Stimulated activated CD4-positive, alpha-beta T cell treated with anti-CD3 and anti-CD28 coated beads, Interleukin-15, amount 100 ng/mL, for 1 hour (primary cell): Measurements from ENCODE around the gene MINK1.
"Not testable (repeated sequence)": the region's sequence is repeated elsewhere in the genome, so short reads cannot be mapped to it uniquely, and the experiment has no call there.

Experiments used
- DNase-seq, 2 donors: peaks; one replicate each; pipeline ENCODE4 v3.0.0-alpha.2; 2020; ENCODE audit warnings: low read depth in 1 of 2, low spot score in 1 of 2

The MINK1 gene

GRCh38 chr17:4811471-4811870 is 21.7 kb upstream of the MINK1 start:
- DNase-seq, result no peak

DNA sequence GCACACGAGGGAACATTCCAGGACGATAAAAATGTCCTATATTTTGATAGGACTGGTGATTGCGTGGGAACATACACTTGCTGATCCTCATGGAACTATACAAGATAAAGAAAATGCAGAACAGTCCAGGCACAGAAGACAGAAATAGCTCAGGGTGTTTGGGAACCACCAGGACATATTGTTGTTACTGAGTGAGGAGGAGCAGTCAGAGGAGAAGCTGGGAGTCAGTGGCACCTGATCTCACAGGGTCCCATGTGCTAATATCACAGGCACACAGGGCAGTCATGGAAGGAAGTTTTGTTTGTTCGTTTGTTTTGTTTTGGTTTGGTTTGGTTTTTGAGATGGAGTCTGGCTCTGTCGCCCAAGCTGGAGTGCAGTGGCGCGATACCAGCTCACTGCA is 20.4 kb upstream of the MINK1 start:
- DNase-seq, result no peak

- no peak for DNase-seq
Observed at GRCh38 chr17:4815043-4815675, 18.0 kb upstream of the MINK1 start.

GRCh38 chr17:4816826-4817225 is 16.3 kb upstream of the MINK1 start:
- no peak for DNase-seq

DNA sequence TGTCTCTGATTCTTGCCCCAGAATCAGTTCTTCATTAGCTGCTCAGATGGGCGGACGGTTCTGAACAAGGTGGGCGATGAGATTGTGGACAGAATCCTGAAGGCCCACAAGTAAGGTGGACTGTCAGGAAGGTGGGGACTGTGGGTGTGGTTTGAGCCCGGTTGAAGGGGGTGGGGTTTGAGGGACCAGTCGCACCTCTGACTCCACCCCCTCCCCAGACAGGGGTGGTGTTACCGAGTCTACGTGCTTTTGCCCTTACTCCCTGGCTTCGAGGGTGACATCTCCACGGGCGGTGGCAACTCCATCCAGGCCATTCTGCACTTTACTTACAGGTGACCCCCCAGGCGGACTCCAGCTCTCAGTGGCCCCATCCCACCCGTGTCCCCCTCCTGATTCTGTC is 14.9 kb upstream of the MINK1 start:
- DNase-seq, result no peak

DNA sequence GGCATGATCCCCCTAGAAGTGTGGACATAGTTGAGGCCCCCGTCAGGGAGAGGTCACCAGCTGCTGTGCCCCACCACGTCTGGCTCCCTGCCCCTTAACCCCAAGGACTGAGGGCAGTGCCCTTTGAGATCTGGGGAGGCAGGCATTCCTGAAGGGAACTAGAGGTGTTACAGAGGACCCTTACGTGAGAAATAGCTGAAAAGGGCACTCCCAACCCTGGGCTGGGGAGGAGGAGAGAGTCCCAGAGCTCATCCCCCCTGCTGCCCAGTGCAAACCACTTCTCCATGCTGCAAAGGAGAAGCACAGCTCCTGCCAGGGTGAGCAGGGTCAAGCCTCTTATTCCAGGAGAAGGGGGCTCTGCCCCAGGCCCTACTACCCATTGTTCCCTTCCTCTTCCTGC is 10.3 kb upstream of the MINK1 start:
- no peak for DNase-seq

DNA sequence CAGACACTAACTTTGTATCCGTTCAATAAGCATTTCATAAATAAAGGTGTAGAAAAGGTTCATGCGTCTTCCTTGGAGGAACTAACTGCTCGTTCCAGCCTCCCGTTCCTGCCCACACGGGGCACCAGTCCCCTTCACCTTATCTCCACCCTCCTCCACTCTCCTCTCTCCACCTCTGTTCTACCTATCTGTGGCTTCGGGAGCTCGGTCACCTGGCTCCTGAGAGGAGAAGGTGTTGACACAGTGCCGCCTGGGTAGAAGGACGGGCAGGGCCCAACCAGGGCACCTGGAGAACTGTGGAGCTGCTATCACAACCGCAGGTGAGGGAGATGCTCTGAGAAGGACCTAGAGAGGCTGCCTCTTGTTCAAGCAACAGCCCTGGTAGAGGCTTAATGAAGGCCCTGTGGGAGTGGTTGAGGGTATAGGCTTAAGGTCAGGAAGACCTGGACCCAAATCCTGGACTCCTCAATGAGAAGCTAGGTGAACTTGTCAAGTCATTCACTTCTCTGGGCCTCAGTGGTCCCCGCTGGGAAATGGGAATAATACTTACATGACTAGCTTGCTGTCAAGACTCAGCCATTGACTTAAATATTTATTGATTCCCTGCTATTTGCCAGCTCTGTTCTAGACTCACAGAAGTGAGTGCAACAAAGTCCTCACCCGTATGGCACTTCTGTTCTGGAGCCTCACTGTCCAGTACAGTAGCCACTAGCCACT is 9.6 kb upstream of the MINK1 start:
- no peak for DNase-seq

- no peak for DNase-seq
Observed at GRCh38 chr17:4827399-4827798, 5.7 kb upstream of the MINK1 start.

DNA sequence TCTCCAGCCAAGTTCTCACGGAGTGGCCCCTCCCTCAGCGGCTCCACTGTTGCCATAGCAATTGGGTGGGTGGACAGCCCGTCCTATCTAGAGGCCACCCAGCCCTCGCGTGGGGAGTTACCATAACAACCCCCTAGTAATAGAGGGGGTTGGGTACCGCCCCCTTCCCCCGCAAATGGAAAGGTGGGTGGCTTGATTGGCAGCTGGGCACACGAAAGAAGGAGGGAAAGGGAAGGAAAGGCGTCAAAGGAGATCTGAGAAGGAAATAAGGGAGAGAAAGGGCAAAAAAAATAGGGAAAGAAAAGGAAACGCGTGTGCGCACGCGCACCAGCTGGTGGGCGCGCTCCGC is 337 bp upstream of the MINK1 start:
- DNase-seq, result not testable (repeated sequence)

- no peak for DNase-seq
Observed at GRCh38 chr17:4833941-4834680, 971 bp downstream of the MINK1 start.

GRCh38 chr17:4834681-4835020 is 1.5 kb downstream of the MINK1 start:
- no peak for DNase-seq

DNA sequence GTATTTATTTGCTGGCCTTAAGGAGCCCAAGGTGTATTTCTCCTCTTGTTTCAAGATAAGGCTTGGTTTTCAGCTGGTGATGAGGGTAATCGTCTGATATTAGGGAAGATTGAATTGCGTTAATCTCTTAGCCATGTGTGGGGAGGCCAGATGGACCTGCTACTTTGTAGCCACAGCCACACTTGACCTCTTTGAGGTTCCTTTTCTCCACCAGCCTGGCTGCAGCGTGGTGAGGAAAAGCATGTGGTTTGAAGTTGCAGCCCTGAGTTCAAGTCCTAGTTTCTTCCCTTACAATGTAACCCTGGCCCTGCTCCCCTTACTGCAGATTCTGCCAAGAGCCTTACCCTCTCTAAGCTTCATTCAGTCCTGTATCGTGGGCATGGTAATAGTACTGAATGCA is 3.1 kb downstream of the MINK1 start:
- no peak for DNase-seq

GRCh38 chr17:4837471-4838308 is 4.5 kb downstream of the MINK1 start:
- no peak for DNase-seq

GRCh38 chr17:4838309-4838785 is 5.2 kb downstream of the MINK1 start:
- no peak for DNase-seq

GRCh38 chr17:4839221-4839620 is 6.1 kb downstream of the MINK1 start:
- DNase-seq, result no peak

DNA sequence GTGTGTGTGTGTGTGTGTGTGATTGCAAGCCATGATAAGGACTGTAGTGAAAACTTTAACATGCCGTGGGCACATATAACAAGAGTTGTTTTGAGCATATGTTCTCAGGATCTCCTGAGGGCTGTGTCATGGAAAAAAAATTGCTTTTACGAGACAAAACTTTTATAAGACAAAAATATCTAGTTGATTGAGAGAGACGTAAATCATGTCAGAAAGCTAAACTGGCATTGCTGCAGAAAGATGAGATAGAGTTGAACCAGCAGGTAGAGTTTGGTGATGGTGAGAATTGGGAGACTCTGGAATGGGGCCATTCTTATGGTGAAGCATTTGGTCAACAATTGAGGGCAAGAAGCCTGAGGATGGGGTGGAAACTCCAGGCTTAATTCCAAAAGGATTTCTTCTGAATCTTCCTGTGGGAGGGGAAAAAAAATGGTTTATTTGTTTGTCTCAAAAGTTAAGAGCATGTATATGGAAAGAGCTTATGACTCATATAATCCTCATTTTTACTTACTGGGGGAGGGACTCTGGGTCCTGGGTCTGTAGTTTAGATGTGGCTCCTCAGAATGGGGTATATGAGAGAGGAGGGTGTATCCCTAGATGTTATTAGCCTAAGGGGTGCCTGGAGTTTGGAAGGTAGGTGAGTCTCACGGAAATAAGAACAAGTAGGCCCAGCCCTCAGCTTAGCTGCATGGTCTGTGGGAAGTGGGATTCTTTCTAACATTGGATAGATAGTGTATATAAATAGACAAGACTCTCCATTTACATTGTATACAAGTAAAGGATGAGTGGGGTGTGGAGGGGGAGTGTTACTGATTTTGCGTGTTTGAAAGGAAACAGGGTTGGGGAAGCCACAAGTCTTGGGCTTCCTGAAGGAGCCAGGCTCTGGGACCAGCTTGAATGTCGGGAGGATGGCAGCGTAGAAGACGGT is 7.1 kb downstream of the MINK1 start:
- no peak for DNase-seq

DNA sequence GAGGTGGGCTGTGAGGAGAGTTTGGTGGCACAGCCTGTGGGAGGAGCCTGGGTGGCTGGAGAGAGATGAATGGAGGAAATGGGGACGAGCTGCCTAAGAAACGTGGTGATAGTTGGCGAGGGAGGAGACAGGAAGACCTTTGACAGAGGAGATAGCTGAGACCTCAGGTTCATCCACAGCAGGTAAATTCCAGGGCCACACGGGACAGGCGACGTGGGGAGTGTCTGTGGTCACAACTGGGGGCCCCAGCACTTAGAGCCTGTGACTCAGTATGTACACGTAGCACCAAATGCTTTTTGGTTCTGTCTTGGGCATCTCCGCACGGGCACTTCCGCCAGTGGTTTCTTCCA is 7.7 kb downstream of the MINK1 start:
- no peak for DNase-seq

GRCh38 chr17:4842376-4842775 is 9.2 kb downstream of the MINK1 start:
- DNase-seq, result no peak

DNA sequence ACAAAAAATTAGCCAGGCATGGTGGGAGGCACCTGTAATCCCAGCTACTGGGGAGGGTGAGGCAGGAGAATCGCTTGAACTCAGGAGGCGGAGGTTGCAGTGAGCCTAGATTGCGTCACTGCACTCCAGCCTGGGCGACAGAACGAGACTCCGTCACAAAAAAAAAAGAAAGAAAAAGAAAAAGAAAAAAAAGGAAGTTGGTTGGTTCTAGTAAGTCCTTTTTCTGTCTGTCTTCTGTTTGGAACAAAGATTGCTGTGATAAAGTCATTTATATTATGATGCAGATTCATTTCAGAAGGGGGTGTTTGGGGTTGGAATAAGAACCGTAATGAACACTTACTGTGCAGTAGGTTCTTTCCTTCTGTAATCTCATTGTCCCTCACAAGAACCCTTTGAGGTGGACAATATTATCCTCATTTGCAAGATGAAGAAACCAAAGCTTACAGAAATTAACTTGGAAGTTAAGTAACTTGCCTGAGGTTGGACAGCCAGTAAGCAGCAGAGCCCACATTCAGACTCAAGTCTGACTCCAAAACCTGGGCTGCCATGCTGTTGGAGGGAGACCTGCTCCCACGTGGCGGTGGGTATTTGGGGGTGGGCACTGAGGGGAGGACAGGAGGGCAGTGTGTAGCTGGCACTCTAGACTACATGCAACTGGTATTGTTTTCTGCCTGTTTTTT is 10.3 kb downstream of the MINK1 start:
- DNase-seq, result no peak

DNA sequence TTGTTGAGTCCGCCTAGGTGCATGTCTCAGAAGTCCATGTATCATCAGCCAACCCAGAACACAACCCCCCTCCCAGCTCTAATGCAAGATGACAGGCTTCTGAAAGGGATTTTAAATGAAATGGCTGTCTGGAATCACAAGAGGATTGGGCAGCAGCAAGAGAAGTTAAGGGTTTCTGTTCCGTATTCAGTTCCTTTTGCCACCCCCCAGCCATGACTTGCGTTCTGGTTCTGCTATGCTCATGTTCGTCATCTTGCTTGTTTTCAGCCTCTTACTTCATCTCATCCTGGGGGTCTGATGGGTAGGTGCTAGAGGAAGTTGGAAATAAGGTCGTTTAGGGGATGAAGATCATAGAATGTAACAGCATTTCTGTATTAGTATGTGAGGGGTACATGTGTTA is 12.0 kb downstream of the MINK1 start:
- DNase-seq, result no peak
